SIG-M5 treated with dmso at 0.1 percent for 504 hours (cell line): ENCODE data around the gene RWDD3.

Source experiments
- DNase-seq: peaks from one replicate; lab custom pipeline; 2025; ENCODE audit not compliant: unreplicated experiment; lab: John Stamatoyannopoulos, UW

RWDD3 gene

GRCh38 chr1:95281781-95282517 is 47.9 kb downstream of the RWDD3 start:
- no peak for DNase-seq

- DNase-seq, result no peak
These were observed 48.5 kb downstream of the RWDD3 start for GRCh38 chr1:95282518-95282895.

GRCh38 chr1:95284420-95284819 is 50.4 kb downstream of the RWDD3 start:
- DNase-seq, result no peak

- no peak for DNase-seq
These were observed 52.5 kb downstream of the RWDD3 start for GRCh38 chr1:95286479-95286878.

GRCh38 chr1:95287081-95287480 is 53.1 kb downstream of the RWDD3 start:
- DNase-seq, result no peak

GRCh38 chr1:95287825-95288224 is 53.8 kb downstream of the RWDD3 start:
- DNase-seq, result no peak
